ENCODE results near the gene PTPRB.

Gene PTPRB

GRCh38 chr12:70652451-70652850, 15.2 kb upstream of the PTPRB start:
- Histone ChIP-seq H3K4me1 (ENCODE audit: control insufficient read depth, insufficient read depth, low read length) (no peaks in the 10 kb centered on the region), H3K4me3 (ENCODE audit: low read depth, low read length) (no peak overlapping the region), H3K9me3 (ENCODE audit: control insufficient read depth, insufficient read depth, low read depth, low read length) (no peaks in the 10 kb centered on the region), H3K36me3 (ENCODE audit: control insufficient read depth in 2 of 2, insufficient read depth in 1 of 2, low read length in 2 of 2) (no peaks in the 10 kb centered on the region), H3K27ac (ENCODE audit: extremely low read depth, low read depth, low read length) (no peak overlapping the region)
- POLR2A ChIA-PET = no interaction called here
- no peak for TF ChIP-seq ZNF416 (tag by site-specific recombination; IDR thresholded peaks at IDR 0.05)
- CTCF ChIA-PET = interaction anchor here (0.6 to 1.4 kb wide), 3 partner anchors 19 to 784 kb away, joined by 3 to 4 read pairs (median 3); no protein-coding TSS in a partner anchor

DNA sequence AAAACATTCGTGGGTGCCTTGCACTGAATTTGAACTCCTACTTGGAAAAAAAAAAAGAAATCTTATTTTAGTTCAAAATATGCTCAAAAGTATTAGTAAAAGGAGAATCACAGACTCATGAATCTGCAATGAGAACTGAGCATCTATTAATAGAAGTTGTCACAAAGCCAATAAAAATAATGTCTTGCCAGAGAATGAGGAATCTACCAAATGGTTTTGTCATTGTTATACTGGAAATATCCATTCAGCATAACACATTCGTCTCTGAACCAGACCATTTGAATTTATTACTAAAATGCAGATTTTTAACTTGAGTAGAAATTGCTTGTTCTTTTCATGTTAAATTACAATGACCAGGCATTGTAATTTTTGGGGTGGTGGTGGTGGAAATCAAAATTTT, 11.6 kb upstream of the PTPRB start:
- POLR2A ChIA-PET = no interaction called here
- Histone ChIP-seq H3K9me3 (ENCODE audit: control insufficient read depth, insufficient read depth, low read depth, low read length) (no peaks in the 10 kb centered on the region), H3K4me1 (ENCODE audit: control insufficient read depth, insufficient read depth, low read length) (peaks cover 4% of the 10 kb centered on the region; the same call in 1 of the 2 replicates), H3K36me3 (ENCODE audit: control insufficient read depth in 2 of 2, insufficient read depth in 1 of 2, low read length in 2 of 2) (no peaks in the 10 kb centered on the region), H3K4me3 (ENCODE audit: low read depth, low read length) (no peak overlapping the region), H3K27ac (ENCODE audit: extremely low read depth, low read depth, low read length) (no peak overlapping the region)
- CTCF ChIA-PET = interaction anchor here (0.9 to 1.0 kb wide), 2 partner anchors 8 to 10 kb away, joined by 4 to 6 read pairs; no protein-coding TSS in a partner anchor
- no peak for TF ChIP-seq ZNF311 (tag by site-specific recombination; IDR thresholded peaks at IDR 0.05; ENCODE audit: borderline replicate concordance)
- peak; percentile 66 for TF ChIP-seq ZNF510 (tag by site-specific recombination; IDR thresholded peaks at IDR 0.05; ENCODE audit: insufficient replicate concordance)
- peak; percentile 60; the same call in 1 of the 2 replicates for TF ChIP-seq PRDM10 (tag by site-specific recombination; IDR thresholded peaks at IDR 0.05)
- TF ChIP-seq, protein P1, sequence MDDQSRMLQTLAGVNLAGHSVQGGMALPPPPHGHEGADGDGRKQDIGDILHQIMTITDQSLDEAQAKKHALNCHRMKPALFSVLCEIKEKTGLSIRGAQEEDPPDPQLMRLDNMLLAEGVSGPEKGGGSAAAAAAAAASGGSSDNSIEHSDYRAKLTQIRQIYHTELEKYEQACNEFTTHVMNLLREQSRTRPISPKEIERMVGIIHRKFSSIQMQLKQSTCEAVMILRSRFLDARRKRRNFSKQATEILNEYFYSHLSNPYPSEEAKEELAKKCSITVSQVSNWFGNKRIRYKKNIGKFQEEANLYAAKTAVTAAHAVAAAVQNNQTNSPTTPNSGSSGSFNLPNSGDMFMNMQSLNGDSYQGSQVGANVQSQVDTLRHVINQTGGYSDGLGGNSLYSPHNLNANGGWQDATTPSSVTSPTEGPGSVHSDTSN (CRISPR knock-in tag; IDR thresholded peaks at IDR 0.05) = no peak
- no peak for TF ChIP-seq ZFP69B (tag by site-specific recombination; IDR thresholded peaks at IDR 0.05)
- TF ChIP-seq ZBTB1 (tag by site-specific recombination; IDR thresholded peaks at IDR 0.05) = no peak

DNA sequence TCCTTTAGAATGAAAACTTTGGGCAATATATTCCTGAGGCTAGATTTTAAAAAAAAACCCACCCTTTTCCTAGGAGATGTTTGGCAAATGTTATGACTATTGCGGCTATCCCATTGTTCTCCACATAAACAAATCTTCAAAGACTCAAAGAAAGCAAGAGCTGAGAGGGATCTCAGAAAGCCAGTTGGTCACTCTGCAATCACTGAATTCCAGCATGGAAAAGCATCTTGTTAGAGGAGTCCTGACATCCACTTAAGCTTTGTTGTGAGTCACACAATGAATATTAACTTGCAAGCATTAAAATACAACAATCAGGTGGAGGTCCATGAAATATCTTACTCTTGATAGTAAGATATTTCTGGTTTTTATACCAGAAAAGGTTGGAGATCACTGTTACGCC, 11.0 kb upstream of the PTPRB start:
- Histone ChIP-seq H3K36me3 (ENCODE audit: control insufficient read depth in 2 of 2, insufficient read depth in 1 of 2, low read length in 2 of 2) (no peaks in the 10 kb centered on the region), H3K27ac (ENCODE audit: extremely low read depth, low read depth, low read length) (no peak overlapping the region), H3K4me3 (ENCODE audit: low read depth, low read length) (no peak overlapping the region), H3K4me1 (ENCODE audit: control insufficient read depth, insufficient read depth, low read length) (peaks cover 4% of the 10 kb centered on the region; the same call in 1 of the 2 replicates), H3K9me3 (ENCODE audit: control insufficient read depth, insufficient read depth, low read depth, low read length) (no peaks in the 10 kb centered on the region)
- ChIA-PET POLR2A (no interaction called here), CTCF (no interaction called here)
- TF ChIP-seq ZNF585B (tag by site-specific recombination; IDR thresholded peaks at IDR 0.05) (no peak), INSM2 (tag by site-specific recombination; IDR thresholded peaks at IDR 0.05) (no peak), KLF16 (tag by site-specific recombination; IDR thresholded peaks at IDR 0.05) (no peak), GFI1B (tag by site-specific recombination; IDR thresholded peaks at IDR 0.05) (no peak), ZNF473 (tag by site-specific recombination; IDR thresholded peaks at IDR 0.05) (no peak), ZNF223 (tag by site-specific recombination; IDR thresholded peaks at IDR 0.05) (no peak), AEBP2 (tag by site-specific recombination; IDR thresholded peaks at IDR 0.05; ENCODE audit: borderline replicate concordance) (no peak), ZNF394 (tag by site-specific recombination; IDR thresholded peaks at IDR 0.05; ENCODE audit: borderline replicate concordance) (no peak), ZFHX2 (tag by site-specific recombination; conservative IDR thresholded peaks at IDR 0.05) (no peak), ZNF423 (tag by site-specific recombination; IDR thresholded peaks at IDR 0.05) (no peak), TRIM28 (IDR thresholded peaks at IDR 0.05; ENCODE audit: borderline replicate concordance, low read length) (no peak), ZNF501 (tag by site-specific recombination; IDR thresholded peaks at IDR 0.05) (no peak), REPIN1 (tag by site-specific recombination; IDR thresholded peaks at IDR 0.05; ENCODE audit: low read depth) (no peak), SP2 (tag by site-specific recombination; IDR thresholded peaks at IDR 0.05) (no peak), ZNF311 (tag by site-specific recombination; IDR thresholded peaks at IDR 0.05; ENCODE audit: borderline replicate concordance) (no peak), ZNF596 (tag by site-specific recombination; IDR thresholded peaks at IDR 0.05) (no peak), ZNF121 (tag by site-specific recombination; IDR thresholded peaks at IDR 0.05) (no peak)

Data from HEK293 (cell line).